HCT116 (cell line): ENCODE measurements around the gene ARMCX5. TPM values are rescaled to one million over a fixed set of nuclear protein-coding genes. Genes with fewer than 3 reads are reported as not detected.

ENCODE experiments used
- ATAC-seq: fragments of 200-7000 bp; cut with Tn5 transposase; 2 replicates; pipeline ENCODE4 v1.9.1; 2020; ENCODE audit warnings: mild to moderate bottlenecking, moderate library complexity
- BruUV-seq: library from RNA; stranded (reverse); fragments of 400-500 nt; replicated peaks from 2 replicates; lab custom pipeline; 2021; lab: Mats Ljungman, UMichigan
- CTCF ChIA-PET: fragments of 300-600 bp; sonication (Branson Sonifier 250); formaldehyde crosslinking; loops from one replicate; lab custom pipeline; 2021; ENCODE audit warnings: antibody characterized with exemption; lab: Charles Lee
- POLR2A ChIA-PET: fragments of 300-600, 350-600 bp; sonication (Branson Sonifier 250); formaldehyde crosslinking; loops from one replicate; lab custom pipeline; 2021; ENCODE audit warnings: antibody characterized with exemption; lab: Charles Lee
- RAD21 ChIA-PET, 2 experiments: fragments of 300-600 bp; sonication (Branson Sonifier 250); formaldehyde crosslinking; loops; one replicate each; lab custom pipeline; 2023; ENCODE audit warnings: low total read pairs in 2 of 2; ENCODE audit not compliant: uncharacterized antibody in 2 of 2, unreplicated experiment in 2 of 2, low non-redundant PET in 1 of 2; lab: Charles Lee
- DNase-seq: peaks from one replicate; pipeline ENCODE4 v3.0.0-alpha.2; 2010; ENCODE audit warnings: low read depth, low spot score
- H2AFZ ChIP-seq: fragments of 200-600 bp; shearing (Covaris generic), sonication (generic); 2 replicates; pipeline ENCODE4 v1.6.1; 2017; ENCODE audit warnings: low read depth, mixed run types, mixed read lengths, antibody characterized with exemption, low read length; ENCODE audit not compliant: poor library complexity, severe bottlenecking
- H3K27ac ChIP-seq: 2 replicates; pipeline ENCODE4 v1.5.1; 2012; ENCODE audit warnings: low read depth, low read length
- H3K27me3 ChIP-seq: fragments of 200-600 bp; sonication (generic); 2 replicates; pipeline ENCODE4 v1.6.1; 2016; ENCODE audit warnings: mixed run types, low read length, mixed read lengths; ENCODE audit not compliant: insufficient read depth
- H3K36me3 ChIP-seq, 2 experiments: fragments of 200-500 bp in 1 of 2; fragments of 200-600 bp in 1 of 2; sonication (Bioruptor generic) in 1 of 2; sonication (generic) in 1 of 2; 2 replicates each; pipeline versions ENCODE4 v1.5.1 to v1.6.1; 2014 to 2016; ENCODE audit warnings: low read length in 2 of 2, inconsistent platforms in 1 of 2, mixed read lengths in 1 of 2, mixed run types in 1 of 2; ENCODE audit not compliant: insufficient read depth in 2 of 2, control insufficient read depth in 1 of 2
- H3K4me1 ChIP-seq, 2 experiments: fragments of 200-600 bp in 1 of 2; sonication (generic) in 1 of 2; 2 replicates each; pipeline versions ENCODE4 v1.5.1 to v1.6.1; 2012 to 2017; ENCODE audit warnings: low read length in 2 of 2, inconsistent platforms in 1 of 2, mild to moderate bottlenecking in 1 of 2, mixed read lengths in 1 of 2, mixed run types in 1 of 2, moderate library complexity in 1 of 2; ENCODE audit not compliant: insufficient read depth in 2 of 2, control insufficient read depth in 1 of 2
- H3K4me2 ChIP-seq: fragments of 200-600 bp; sonication (generic); 2 replicates; pipeline ENCODE4 v1.6.1; 2017; ENCODE audit warnings: mixed run types, low read length, mixed read lengths
- H3K4me3 ChIP-seq, 2 experiments: fragments of 200-600 bp in 1 of 2; sonication (generic) in 1 of 2; replicated peaks in 1 of 2; 2 replicates each; pipeline ENCODE4 v1.5.1; 2011 to 2016; ENCODE audit warnings: low read length in 2 of 2, control low read depth in 1 of 2, low read depth in 1 of 2, mild to moderate bottlenecking in 1 of 2, mixed read lengths in 1 of 2, mixed run types in 1 of 2
- H3K79me2 ChIP-seq: fragments of 200-600 bp; sonication (generic); 2 replicates; pipeline ENCODE4 v1.6.1; 2017; ENCODE audit warnings: mild to moderate bottlenecking, mixed run types, low read length, moderate library complexity, mixed read lengths; ENCODE audit not compliant: insufficient read depth
- H3K9ac ChIP-seq: fragments of 200-600 bp; sonication (generic); 2 replicates; pipeline ENCODE4 v1.6.1; 2016; ENCODE audit warnings: low read length, mixed read lengths
- H3K9me2 ChIP-seq: fragments of 200-600 bp; sonication (generic), shearing (Covaris generic); 2 replicates; pipeline ENCODE4 v1.6.1; 2017; ENCODE audit warnings: mixed run types, mild to moderate bottlenecking, moderate library complexity; ENCODE audit not compliant: insufficient read depth
- H3K9me3 ChIP-seq, 2 experiments: fragments of 200-500 bp in 1 of 2; fragments of 200-600 bp in 1 of 2; sonication (Bioruptor generic) in 1 of 2; sonication (generic) in 1 of 2; 2 replicates each; pipeline ENCODE4 v1.6.1; 2014 to 2017; ENCODE audit warnings: low read length in 2 of 2, mixed read lengths in 2 of 2, inconsistent platforms in 1 of 2, low read depth in 1 of 2, mild to moderate bottlenecking in 1 of 2, mixed run types in 1 of 2, moderate library complexity in 1 of 2; ENCODE audit not compliant: control insufficient read depth in 1 of 2, insufficient read depth in 1 of 2
- H4K20me1 ChIP-seq: fragments of 200-600 bp; sonication (generic), shearing (Covaris generic); 2 replicates; pipeline ENCODE4 v1.6.1; 2017; ENCODE audit warnings: mixed run types, mild to moderate bottlenecking, moderate library complexity; ENCODE audit not compliant: insufficient read depth
- ATF3 ChIP-seq: IDR thresholded peaks from 2 replicates; pipeline ENCODE4 v1.6.1; 2012
- CBX3 ChIP-seq: IDR thresholded peaks from 2 replicates; pipeline ENCODE4 v1.6.1; 2012; ENCODE audit warnings: low read depth
- EGR1 ChIP-seq: IDR thresholded peaks from 2 replicates; pipeline ENCODE4 v1.6.1; 2012; ENCODE audit warnings: low read depth
- ELF1 ChIP-seq: IDR thresholded peaks from 2 replicates; pipeline ENCODE4 v1.6.1; 2012; ENCODE audit warnings: low read depth, borderline replicate concordance
- EZH2 ChIP-seq: fragments of 200-600 bp; sonication (generic); IDR thresholded peaks from 2 replicates; pipeline ENCODE4 v1.6.1; 2017; ENCODE audit warnings: antibody characterized with exemption, mixed run types
- FOSL1 ChIP-seq: IDR thresholded peaks from 2 replicates; pipeline ENCODE4 v1.6.1; 2012; ENCODE audit warnings: low read depth
- JUND ChIP-seq: IDR thresholded peaks from 2 replicates; pipeline ENCODE4 v1.6.1; 2012
- MAX ChIP-seq: IDR thresholded peaks from 2 replicates; pipeline ENCODE4 v1.6.1; 2012
- POLR2A ChIP-seq: IDR thresholded peaks from 2 replicates; pipeline ENCODE4 v1.7.0; 2011; ENCODE audit warnings: borderline replicate concordance; ENCODE audit not compliant: insufficient read depth, insufficient read length; ENCODE audit errors: extremely low read depth
- POLR2AphosphoS5 ChIP-seq: IDR thresholded peaks from 2 replicates; pipeline ENCODE4 v1.6.1; 2011; ENCODE audit warnings: mild to moderate bottlenecking, low read depth, low read length, moderate library complexity
- REST ChIP-seq: IDR thresholded peaks from 2 replicates; pipeline ENCODE4 v1.6.1; 2012; ENCODE audit warnings: low read depth
- SIN3A ChIP-seq: IDR thresholded peaks from 2 replicates; pipeline ENCODE4 v1.6.1; 2012; ENCODE audit warnings: low read depth
- SRF ChIP-seq: IDR thresholded peaks from 2 replicates; pipeline ENCODE4 v1.6.1; 2012; ENCODE audit warnings: low read depth
- TCF7L2 ChIP-seq: IDR thresholded peaks from 2 replicates; pipeline ENCODE4 v1.7.0; 2011; ENCODE audit warnings: borderline replicate concordance, inconsistent platforms; ENCODE audit not compliant: insufficient read depth, insufficient read length; ENCODE audit errors: extremely low read depth
- YY1 ChIP-seq: IDR thresholded peaks from 2 replicates; pipeline ENCODE4 v1.6.1; 2011; ENCODE audit warnings: low read length, low read depth, moderate library complexity, mild to moderate bottlenecking; ENCODE audit not compliant: insufficient replicate concordance; ENCODE audit errors: extremely low read depth
- ZBTB33 ChIP-seq: IDR thresholded peaks from 2 replicates; pipeline ENCODE4 v1.6.1; 2011; ENCODE audit warnings: mild to moderate bottlenecking, low read length, moderate library complexity; ENCODE audit not compliant: insufficient replicate concordance; ENCODE audit errors: extremely low read depth
- ZFX ChIP-seq: fragments of 450-650 bp; IDR thresholded peaks from 2 replicates; pipeline ENCODE4 v1.6.1; 2017
- ZNF274 ChIP-seq: fragments of 200-500 bp; sonication (Bioruptor generic); IDR thresholded peaks from 2 replicates; pipeline ENCODE4 v1.6.1; 2014; ENCODE audit warnings: mild to moderate bottlenecking, low read depth, low read length, inconsistent platforms
- intact Hi-C: fragments of 100-400 bp; cut with micrococcal nuclease; formaldehyde crosslinking; loops from 2 replicates; pipeline ENCODE4 v1.10.0; 2022
- total RNA-seq: library from RNA; stranded (reverse); gene quantifications from one replicate; pipeline ENCODE4 v1.2.1, GENCODE V29; 2021; ENCODE audit not compliant: unreplicated experiment

The ARMCX5 gene
- total RNA-seq, 1 experiment from 2014 or later: 11.7 TPM

GRCh38 chrX:102604327-102604726, 5.0 kb downstream of the ARMCX5 start:
- CTCF ChIA-PET: no interaction called here
- intact Hi-C loops: no loop called here
- no peak for DNase-seq

More at GRCh38 chrX:102604327-102604726, 5.0 kb downstream of the ARMCX5 start:
- TF ChIP-seq JUND: no peak
- TF ChIP-seq ATF3: no peak
- no peak for TF ChIP-seq REST
- TF ChIP-seq EGR1: no peak
- no peak for TF ChIP-seq ZFX
- TF ChIP-seq ELF1: no peak
- TF ChIP-seq TCF7L2: no peak
- no peak for TF ChIP-seq EZH2
- no peak for TF ChIP-seq FOSL1
- TF ChIP-seq SRF: no peak
- no peak for TF ChIP-seq SIN3A
- TF ChIP-seq ZBTB33: no peak
- TF ChIP-seq YY1: no peak
- no peak for TF ChIP-seq MAX
- TF ChIP-seq ZNF274: no peak
- no peak for TF ChIP-seq CBX3
- no peak for TF ChIP-seq POLR2A
- TF ChIP-seq POLR2AphosphoS5: no peak
- RAD21 ChIA-PET: no interaction called here
- Histone ChIP-seq H2AFZ (no peak overlapping the region), H3K4me3 (no peak overlapping the region), H4K20me1 (no peaks in the 10 kb centered on the region), H3K4me2 (no peak overlapping the region), H3K9ac (no peak overlapping the region), H3K27ac (no peak overlapping the region), H3K36me3 (peaks cover 0 to 9% of the 10 kb centered on the region in 2 experiments; a peak in 1 of 4 replicates), H3K9me2 (no peaks in the 10 kb centered on the region), H3K27me3 (no peaks in the 10 kb centered on the region), H3K79me2 (peaks cover 16% of the 10 kb centered on the region), H3K9me3 (no peaks in the 10 kb centered on the region), H3K4me1 (peaks cover 0 to 4% of the 10 kb centered on the region in 2 experiments; a peak in 2 of 4 replicates)
- ATAC-seq: no peak
- BruUV-seq: no TSS peak
- POLR2A ChIA-PET: no interaction called here
